ENCODE results near the gene PYGO2.

PYGO2 gene

DNA sequence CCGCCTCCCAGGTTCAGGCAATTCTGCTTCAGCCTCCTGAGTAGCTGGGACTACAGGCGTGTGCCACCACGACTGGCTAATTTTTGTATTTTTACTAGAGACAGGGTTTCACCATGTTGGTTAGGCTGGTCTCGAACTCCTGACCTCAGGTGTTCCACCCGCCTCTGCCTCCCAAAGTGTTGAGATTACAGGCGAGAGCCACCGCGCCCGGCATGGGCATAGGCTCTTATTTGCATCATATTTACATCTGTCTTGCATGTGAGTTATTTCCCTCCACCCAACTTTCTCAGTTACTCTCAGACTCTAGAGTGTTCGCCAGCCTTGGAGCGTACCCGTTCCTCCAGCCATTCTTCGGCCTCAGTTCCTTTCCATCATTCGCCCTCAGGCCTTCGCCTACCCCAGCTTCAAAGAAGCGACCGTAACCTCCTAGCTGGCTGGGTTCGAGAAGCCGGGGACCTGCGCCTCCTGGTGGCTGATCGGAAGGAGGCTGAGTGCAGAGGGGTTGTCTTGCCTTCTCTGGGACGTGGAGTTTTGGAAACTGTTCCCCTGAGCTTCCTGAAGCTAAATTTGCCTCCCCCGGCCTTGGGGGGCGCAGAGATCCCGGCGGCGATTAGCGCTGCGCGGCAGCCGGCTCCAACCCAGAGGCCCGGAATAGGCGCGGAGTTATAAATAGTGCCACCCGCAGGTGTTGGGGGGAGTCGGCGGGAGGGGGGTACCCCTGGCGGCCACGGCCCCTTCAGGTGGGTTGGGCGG lies 37.4 kb upstream of the PYGO2 start:
- peak overlapping the region; percentile 99 for H3K27ac ChIP-seq
- TF ChIP-seq, protein P1, sequence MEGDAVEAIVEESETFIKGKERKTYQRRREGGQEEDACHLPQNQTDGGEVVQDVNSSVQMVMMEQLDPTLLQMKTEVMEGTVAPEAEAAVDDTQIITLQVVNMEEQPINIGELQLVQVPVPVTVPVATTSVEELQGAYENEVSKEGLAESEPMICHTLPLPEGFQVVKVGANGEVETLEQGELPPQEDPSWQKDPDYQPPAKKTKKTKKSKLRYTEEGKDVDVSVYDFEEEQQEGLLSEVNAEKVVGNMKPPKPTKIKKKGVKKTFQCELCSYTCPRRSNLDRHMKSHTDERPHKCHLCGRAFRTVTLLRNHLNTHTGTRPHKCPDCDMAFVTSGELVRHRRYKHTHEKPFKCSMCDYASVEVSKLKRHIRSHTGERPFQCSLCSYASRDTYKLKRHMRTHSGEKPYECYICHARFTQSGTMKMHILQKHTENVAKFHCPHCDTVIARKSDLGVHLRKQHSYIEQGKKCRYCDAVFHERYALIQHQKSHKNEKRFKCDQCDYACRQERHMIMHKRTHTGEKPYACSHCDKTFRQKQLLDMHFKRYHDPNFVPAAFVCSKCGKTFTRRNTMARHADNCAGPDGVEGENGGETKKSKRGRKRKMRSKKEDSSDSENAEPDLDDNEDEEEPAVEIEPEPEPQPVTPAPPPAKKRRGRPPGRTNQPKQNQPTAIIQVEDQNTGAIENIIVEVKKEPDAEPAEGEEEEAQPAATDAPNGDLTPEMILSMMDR (conservative IDR thresholded peaks at IDR 0.05) = peak; percentile 82
- no peak for TF ChIP-seq ZFX (IDR thresholded peaks at IDR 0.05)

DNA sequence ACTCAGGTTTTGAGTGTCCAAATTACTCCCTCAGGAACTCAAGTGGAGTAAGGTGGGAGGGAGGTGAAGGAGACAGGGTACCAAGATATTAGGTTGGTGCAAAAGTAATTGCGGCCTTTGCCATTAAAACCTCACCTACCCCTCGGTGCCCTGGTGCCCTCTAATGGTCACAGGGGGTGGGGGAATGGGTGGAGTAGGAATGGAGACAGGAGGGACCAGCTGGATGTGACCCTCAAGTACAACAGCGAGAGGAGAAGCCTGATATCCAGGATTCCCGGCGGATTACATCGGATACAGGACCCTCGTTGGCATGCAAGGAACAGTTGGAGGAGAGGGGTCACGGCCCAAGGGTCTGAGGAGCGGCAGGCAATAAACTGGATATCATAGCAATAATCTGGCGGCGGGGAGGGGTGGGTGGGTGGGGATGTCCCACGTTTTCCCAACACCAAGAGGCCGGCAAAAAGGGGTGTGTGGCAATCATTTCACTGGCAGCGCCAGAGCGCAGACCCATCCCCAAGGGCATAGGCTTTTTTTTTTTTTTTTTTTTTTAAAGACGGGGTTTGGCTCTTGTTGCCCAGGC lies 36.7 kb upstream of the PYGO2 start:
- TF ChIP-seq, protein P1 (conservative IDR thresholded peaks at IDR 0.05) = no peak
- TF ChIP-seq ZFX (IDR thresholded peaks at IDR 0.05) = no peak
- H3K27ac ChIP-seq = no peak overlapping the region; the same call in 1 of the 2 replicates

DNA sequence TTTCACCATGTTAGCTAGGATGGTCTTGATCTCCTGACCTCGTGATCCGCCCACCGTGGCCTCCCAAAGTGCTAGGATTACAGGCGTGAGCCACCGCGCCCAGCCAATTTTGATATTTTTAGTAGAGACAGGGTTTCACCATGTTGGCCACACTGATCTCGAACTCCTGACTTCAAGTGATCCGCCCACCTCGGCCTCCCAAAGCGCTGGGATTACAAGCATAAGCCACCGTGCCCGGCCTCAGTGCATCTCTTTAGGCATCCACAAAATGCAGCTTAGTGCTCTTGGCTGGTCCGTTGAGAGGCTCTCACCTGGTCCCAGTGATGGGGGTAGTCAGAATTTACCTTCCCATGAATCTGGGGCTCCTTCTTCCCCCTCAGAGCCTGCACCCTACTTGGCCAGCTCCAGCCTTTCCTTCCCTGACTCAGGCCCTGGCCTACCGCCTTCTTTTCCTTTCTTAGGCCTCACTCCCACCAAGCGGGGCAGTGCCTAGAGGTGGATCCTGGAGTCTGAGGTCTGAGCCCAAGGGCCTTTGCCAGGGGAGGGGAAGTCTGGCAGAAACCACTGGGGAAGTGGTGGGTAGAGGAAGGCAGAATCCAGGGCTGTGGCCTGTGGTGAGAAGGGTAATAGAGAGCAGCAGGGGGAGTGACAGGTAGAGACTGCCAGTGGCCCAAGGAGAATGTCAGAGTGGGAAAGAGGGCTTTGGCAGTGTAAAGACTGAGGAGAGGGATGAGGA lies 35.6 kb upstream of the PYGO2 start:
- TF ChIP-seq ZFX (IDR thresholded peaks at IDR 0.05) = no peak
- TF ChIP-seq, protein P1 (conservative IDR thresholded peaks at IDR 0.05) = no peak
- peak overlapping the region; percentile 10 for H3K27ac ChIP-seq

DNA sequence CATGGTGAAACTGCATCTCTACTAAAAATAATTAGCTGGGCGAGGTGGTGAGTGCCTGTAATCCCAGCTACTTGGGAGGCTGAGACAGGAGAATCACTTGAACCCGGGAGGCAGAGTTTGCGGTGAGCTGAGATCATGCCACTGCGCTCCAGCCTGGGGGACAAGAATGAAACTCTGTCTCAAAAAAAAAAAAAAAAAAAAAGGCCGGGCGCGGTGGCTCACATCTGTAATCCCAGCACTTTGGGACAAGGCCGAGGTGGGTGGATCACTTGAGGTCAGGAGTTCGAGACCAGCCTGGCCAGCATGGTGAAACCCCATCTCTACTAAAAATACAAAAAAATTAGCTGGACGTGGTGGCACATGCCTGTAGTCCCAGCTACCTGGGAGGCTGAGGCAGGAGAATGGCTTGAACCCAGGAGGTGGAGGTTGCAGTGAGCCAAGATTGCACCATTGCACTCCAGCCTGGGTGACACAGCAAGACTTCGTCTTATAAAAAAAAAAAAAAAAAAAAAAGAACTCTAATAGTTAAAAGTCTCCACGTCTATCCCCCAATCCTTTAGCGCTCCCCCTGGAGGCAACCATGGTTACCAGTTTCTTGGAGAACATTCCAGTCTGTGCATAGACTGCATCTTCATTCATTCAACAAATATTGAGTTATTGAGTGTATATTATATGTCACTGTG lies 33.9 kb upstream of the PYGO2 start:
- TF ChIP-seq, protein P1 (conservative IDR thresholded peaks at IDR 0.05) = peak; percentile 72
- peak overlapping the region; percentile 1; the same call in 1 of the 2 replicates for H3K27ac ChIP-seq

DNA sequence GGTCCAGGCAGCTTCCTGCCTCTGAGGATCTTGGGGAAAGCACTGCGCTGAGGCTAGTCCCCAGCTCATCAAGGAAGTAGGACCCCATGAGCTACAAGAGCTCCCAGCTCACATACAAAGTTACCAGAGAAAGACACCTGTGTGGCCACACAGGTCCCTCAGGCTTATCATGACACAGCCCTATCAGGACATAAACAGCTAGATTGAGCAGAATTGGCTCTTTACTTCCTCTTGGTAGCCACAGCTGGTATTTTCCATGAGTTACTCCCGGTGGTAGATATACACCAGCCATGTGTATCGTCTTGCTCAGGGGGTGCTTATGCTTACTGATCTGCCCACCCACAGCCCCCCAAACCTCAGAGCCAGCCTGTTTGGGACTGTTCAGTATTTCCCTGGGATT lies 33.0 kb upstream of the PYGO2 start:
- TF ChIP-seq, protein P1 (conservative IDR thresholded peaks at IDR 0.05) = no peak
- TF ChIP-seq ZFX (IDR thresholded peaks at IDR 0.05) = no peak
- H3K27ac ChIP-seq = no peak overlapping the region

DNA sequence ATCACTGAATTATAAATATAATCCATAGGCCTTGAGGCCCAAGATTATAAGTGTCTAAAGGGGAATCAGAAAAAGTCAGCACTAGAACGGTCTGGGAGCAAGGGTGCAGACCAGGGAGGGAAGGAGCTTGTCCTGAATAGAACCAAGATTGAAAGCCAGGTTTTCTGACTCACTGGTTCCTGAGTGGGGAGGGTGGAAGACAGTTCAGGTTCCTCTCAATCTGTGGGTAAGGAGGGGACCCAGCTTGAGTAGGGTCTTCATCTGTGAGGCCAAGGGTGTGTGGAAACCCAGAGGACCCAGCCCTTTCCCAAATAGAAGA lies 32.6 kb upstream of the PYGO2 start:
- no peak overlapping the region for H3K27ac ChIP-seq
- TF ChIP-seq ZFX (IDR thresholded peaks at IDR 0.05) = no peak
- TF ChIP-seq, protein P1 (conservative IDR thresholded peaks at IDR 0.05) = no peak
